Upper lobe of right lung (tissue), 1 donor: ENCODE data around the gene DDX51. TPM values are rescaled to one million over a fixed set of nuclear protein-coding genes. Genes with fewer than 3 reads are reported as not detected.
A peak's percentile ranks its signal among the peaks of the same experiment; 100 is the strongest.
"Not testable (repeated sequence)": the region's sequence is repeated elsewhere in the genome, so short reads cannot be mapped to it uniquely, and the experiment has no call there.

Source experiments
- ATAC-seq: fragments of 200-7000 bp; cut with Tn5 transposase; one replicate; pipeline ENCODE4 v1.9.1; 2020; ENCODE audit warnings: mild to moderate bottlenecking, moderate library complexity
- DNase-seq: peaks from one replicate; pipeline ENCODE4 v3.0.0-alpha.2; 2020
- H3K27ac ChIP-seq: fragments of 200-600 bp; one replicate; pipeline ENCODE4 v1.8.0; 2022
- H3K27me3 ChIP-seq: fragments of 200-600 bp; one replicate; pipeline ENCODE4 v1.8.0; 2022; ENCODE audit warnings: mild to moderate bottlenecking
- H3K36me3 ChIP-seq: fragments of 200-600 bp; one replicate; pipeline ENCODE4 v1.8.0; 2022
- H3K4me1 ChIP-seq: fragments of 200-600 bp; one replicate; pipeline ENCODE4 v1.8.0; 2022
- H3K4me3 ChIP-seq: fragments of 200-600 bp; one replicate; pipeline ENCODE4 v1.8.0; 2022; ENCODE audit warnings: mild to moderate bottlenecking
- H3K9me3 ChIP-seq: fragments of 200-600 bp; one replicate; pipeline ENCODE4 v1.8.0; 2022
- CTCF ChIP-seq: fragments of 200-600 bp; IDR thresholded peaks from one replicate; pipeline ENCODE4 v1.8.0; 2022; ENCODE audit warnings: antibody characterized with exemption
- intact Hi-C: fragments of 100-400 bp; cut with DNase I; formaldehyde crosslinking; loops from one replicate; pipeline ENCODE4 v1.11.0; 2022
- total RNA-seq: library from RNA; stranded (reverse); fragmentation: NEBNext Ultra II Directional; extraction: Animal tissue kit (Norgen Biotek cat#: 25700); gene quantifications from one replicate; pipeline ENCODE4 v1.2.1, GENCODE V29; 2021
- donor health status: DM: no; HTN: yes; CAD: no; lungs with severe emphysema.

The DDX51 gene
- total RNA-seq, 1 donor from 2014 or later = 16.2 TPM

- peaks cover 17% of the 10 kb centered on the region for H3K4me1 ChIP-seq
- no peaks in the 10 kb centered on the region for H3K9me3 ChIP-seq
- no peak overlapping the region for H3K4me3 ChIP-seq
- H3K27me3 ChIP-seq = no peaks in the 10 kb centered on the region
- no peak for ATAC-seq
- intact Hi-C loops = no loop called here
- DNase-seq = peak; percentile 63
- H3K27ac ChIP-seq = no peak overlapping the region
- no peak for TF ChIP-seq CTCF
- peaks cover 41% of the 10 kb centered on the region for H3K36me3 ChIP-seq
Observed at GRCh38 chr12:132140501-132140900, 3.6 kb downstream of the DDX51 start.

- H3K4me1 ChIP-seq = peaks cover 11% of the 10 kb centered on the region
- no peaks in the 10 kb centered on the region for H3K9me3 ChIP-seq
- peaks cover 41% of the 10 kb centered on the region for H3K36me3 ChIP-seq
- intact Hi-C loops = no loop called here
- H3K4me3 ChIP-seq = no peak overlapping the region
- DNase-seq (peak; percentile 45), ATAC-seq (no peak)
- no peak overlapping the region for H3K27ac ChIP-seq
- H3K27me3 ChIP-seq = no peaks in the 10 kb centered on the region
- TF ChIP-seq CTCF = no peak
Observed at GRCh38 chr12:132139912-132140311, 4.2 kb downstream of the DDX51 start.

GRCh38 chr12:132138941-132139871 is 4.9 kb downstream of the DDX51 start:
- Histone ChIP-seq H3K4me1 (peaks cover 9% of the 10 kb centered on the region), H3K27ac (no peak overlapping the region), H3K9me3 (no peaks in the 10 kb centered on the region), H3K36me3 (peaks cover 41% of the 10 kb centered on the region), H3K4me3 (no peak overlapping the region), H3K27me3 (no peaks in the 10 kb centered on the region)
- ATAC-seq (no peak), DNase-seq (peak; percentile 40)
- intact Hi-C loops = no loop called here
- TF ChIP-seq CTCF = no peak

DNA sequence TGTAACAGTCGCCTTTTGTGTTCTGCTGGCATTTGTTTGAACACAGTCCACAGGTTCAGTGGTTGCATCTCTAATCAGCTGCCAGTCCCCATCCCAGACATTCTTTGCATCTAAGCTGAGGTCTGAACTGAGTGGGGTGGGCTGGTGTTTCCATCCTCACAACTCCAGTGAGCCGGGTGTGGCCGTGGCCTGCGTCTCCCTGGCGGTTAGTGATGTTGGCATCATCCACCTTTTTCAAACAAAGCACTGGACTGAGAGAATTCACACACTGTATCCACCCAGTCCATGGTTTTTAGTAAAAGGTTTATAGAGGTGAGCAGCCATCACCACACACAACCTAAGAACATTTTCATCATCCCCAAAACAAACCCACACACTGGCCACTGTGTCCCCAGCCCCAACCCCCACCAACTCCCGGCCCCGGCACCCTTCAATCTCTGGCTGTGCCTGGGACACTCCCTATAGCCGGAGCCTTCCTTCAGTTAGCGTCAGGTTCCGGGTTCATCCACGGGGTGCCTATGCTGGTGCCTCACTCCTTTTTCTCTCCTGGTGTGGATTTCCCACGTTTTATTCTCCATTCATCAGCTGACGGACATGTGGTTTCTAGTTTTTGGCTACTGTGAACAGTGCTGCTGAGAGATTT is 6.5 kb downstream of the DDX51 start:
- no peak for TF ChIP-seq CTCF
- no peaks in the 10 kb centered on the region for H3K4me1 ChIP-seq
- no peak for ATAC-seq
- intact Hi-C loops = no loop called here
- no peak overlapping the region for H3K4me3 ChIP-seq
- no peak overlapping the region for H3K27ac ChIP-seq
- H3K27me3 ChIP-seq = no peaks in the 10 kb centered on the region
- DNase-seq = peak; percentile 34
- H3K9me3 ChIP-seq = no peaks in the 10 kb centered on the region
- peaks cover 41% of the 10 kb centered on the region for H3K36me3 ChIP-seq

DNA sequence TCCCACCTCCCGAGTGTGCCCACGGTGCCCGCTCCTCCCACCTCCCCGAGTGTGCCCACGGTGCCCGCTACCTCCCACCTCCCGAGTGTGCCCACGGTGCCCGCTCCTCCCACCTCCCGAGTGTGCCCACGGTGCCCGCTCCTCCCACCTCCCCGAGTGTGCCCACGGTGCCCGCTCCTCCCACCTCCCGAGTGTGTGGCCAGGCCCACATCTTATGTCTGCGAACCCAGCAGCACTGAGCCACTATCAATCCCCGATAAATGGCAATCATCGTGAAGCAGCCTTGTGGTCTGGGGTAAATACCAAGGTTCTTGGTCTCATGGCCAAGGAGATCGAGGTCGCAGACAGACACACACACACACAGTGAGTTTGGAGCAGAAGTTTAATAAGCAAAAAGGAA is 7.9 kb downstream of the DDX51 start:
- intact Hi-C loops, H3K4me1 ChIP-seq, H3K27ac ChIP-seq, H3K9me3 ChIP-seq, H3K4me3 ChIP-seq, ATAC-seq, H3K27me3 ChIP-seq: not testable (repeated sequence)
- DNase-seq = peak; percentile 5
- peaks cover 28% of the 10 kb centered on the region for H3K36me3 ChIP-seq

DNA sequence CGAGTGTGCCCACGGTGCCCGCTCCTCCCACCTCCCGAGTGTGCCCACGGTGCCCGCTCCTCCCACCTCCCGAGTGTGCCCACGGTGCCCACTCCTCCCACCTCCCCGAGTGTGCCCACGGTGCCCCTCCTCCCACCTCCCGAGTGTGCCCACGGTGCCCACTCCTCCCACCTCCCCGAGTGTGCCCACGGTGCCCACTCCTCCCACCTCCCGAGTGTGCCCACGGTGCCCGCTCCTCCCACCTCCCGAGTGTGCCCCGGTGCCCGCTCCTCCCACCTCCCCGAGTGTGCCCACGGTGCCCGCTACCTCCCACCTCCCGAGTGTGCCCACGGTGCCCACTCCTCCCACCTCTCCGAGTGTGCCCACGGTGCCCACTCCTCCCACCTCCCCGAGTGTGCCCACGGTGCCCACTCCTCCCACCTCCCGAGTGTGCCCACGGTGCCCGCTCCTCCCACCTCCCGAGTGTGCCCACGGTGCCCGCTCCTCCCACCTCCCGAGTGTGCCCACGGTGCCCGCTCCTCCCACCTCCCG is 9.4 kb downstream of the DDX51 start:
- H3K9me3 ChIP-seq, H3K4me1 ChIP-seq, DNase-seq, H3K27me3 ChIP-seq, H3K27ac ChIP-seq, intact Hi-C loops, ATAC-seq, H3K4me3 ChIP-seq: not testable (repeated sequence)
- peaks cover 13% of the 10 kb centered on the region for H3K36me3 ChIP-seq
